HG02571 (cell line): ENCODE measurements around the gene LGALS9C.
A peak's percentile ranks its signal among the peaks of the same experiment; 100 is the strongest.
"Not testable (repeated sequence)": the region's sequence is repeated elsewhere in the genome, so short reads cannot be mapped to it uniquely, and the experiment has no call there.

ENCODE experiments used
- ATAC-seq: cut with Tn5 transposase; IDR thresholded peaks from one replicate; pipeline ENCODE4 v1.9.1; 2021; ENCODE audit warnings: mild to moderate bottlenecking, moderate library complexity; ENCODE audit not compliant: unreplicated experiment

LGALS9C gene

GRCh38 chr17:18476508-18477308 lies at the start of gene LGALS9C:
Gene LGALS9C, plus strand, starts transcription at chr17:18476789. Its CDS starts 66 bp downstream, at chr17:18476855.
- ATAC-seq: peak; percentile 62

DNA sequence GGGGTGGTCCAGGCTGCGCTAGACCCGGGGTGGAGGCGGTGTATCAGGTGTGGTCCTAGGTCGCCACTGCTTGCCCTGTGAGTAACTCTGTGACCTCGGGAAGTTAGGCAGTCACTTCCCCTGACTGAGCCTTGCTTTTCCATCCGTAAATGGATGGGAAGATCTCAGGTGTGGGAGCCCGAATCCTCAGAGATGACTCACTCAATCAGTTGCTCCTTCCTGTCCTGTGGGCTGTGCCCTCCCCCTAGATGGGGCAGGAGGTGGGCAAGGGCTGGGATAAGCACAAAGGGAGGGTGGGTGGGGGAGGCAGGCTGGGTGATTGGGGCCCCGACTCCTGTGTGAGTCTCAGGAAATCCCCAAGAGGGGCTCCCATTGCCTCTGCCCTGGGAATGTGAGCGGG lies 44.4 kb upstream of the LGALS9C start:
- not testable (repeated sequence) for ATAC-seq

DNA sequence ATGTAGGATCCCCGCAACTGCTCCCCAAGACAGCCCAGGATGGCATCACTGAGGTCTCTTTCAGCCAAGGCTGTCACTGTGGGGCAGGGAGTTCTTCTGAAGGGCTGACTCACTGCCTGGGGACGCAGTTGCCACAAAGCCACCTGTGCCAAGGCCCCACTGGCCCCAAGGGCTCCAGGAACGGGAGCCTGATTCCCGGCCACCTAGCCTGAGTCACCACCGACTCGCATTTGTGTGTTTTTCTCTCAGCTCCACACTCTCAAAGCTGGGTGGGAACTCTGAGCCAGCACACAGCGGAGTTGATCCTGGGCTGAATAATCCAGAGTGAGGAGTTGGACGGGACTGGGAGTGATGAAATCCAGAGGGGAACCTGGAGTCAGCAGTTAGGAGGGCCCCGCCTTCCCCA lies 37.1 kb upstream of the LGALS9C start:
- ATAC-seq: not testable (repeated sequence)

GRCh38 chr17:18442093-18442492 lies 34.5 kb upstream of the LGALS9C start:
- not testable (repeated sequence) for ATAC-seq

DNA sequence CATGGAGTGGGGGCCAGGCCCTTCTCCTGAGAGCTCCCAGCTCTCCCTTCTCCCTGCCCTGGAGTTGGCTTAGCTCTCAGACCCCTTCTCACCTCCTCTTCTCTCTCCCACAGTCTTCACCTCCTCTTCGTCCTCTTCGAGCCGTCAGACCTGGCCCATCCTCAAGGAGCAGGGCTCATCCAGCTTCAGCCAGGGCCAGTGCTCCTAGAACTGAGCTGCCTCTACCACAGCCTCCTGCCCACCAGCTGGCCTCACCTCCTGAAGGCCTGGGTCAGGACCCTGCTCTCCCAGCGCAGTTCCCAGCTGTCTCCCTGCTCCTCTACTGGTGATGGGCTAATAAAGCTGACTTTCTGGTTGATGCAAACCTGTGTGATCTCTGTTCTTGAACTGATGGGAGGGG lies 34.1 kb upstream of the LGALS9C start:
- not testable (repeated sequence) for ATAC-seq

DNA sequence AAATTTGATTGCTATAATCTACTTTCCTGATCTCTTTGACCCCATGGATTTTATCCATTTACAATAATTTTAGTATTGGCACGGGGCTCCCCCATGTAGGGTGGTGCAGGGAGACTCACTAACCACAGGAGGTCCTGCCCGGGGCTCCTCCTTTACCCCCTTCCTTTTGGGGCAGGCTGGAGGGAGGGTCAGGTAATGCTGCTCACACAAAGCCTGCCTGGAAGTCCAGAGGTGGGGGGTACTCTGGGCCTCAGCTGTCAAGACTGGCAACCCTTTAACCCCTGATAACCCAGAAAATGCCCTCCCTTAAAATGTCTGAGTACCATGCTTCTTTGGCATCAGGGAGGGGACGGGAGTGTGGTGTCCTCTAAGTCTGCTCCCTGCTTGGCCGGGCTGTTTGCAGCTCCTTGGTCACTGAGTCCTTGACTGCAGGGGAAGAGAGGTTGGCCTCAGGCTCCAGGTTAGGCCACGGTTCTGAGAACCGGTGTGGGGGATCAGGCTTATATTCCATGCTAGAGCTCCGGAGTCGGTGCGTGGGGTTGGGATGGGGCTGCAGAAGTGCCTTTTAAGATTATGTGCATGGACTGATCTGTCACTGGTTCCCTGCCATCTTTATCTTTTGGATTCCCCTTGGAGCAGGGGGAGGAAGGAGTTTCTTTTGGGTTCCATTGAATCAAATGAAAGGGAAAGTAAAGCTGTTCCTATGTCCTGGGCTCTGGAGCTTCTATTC lies 28.9 kb upstream of the LGALS9C start:
- ATAC-seq: not testable (repeated sequence)

- ATAC-seq: not testable (repeated sequence)
These were observed 28.3 kb upstream of the LGALS9C start for GRCh38 chr17:18448311-18448710.

DNA sequence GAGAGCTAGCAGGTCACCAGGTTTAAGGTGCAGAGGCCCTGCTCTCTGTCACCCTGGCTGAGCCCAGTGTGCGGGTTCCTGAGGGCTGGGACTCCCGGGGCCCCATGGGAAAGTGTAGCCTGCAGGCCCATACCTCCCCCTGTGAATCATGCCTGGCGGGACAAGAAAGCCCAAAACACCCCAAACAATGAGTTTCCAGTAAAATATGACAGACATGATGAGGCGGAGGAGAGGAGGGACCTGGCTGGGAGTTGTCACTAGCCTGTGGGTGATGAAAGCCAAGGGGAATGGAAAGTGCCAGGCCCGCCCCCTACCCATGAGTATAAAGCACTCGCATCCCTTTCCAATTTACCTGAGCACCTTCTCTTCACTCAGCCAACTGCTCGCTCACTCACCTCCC lies 26.8 kb upstream of the LGALS9C start:
- not testable (repeated sequence) for ATAC-seq

DNA sequence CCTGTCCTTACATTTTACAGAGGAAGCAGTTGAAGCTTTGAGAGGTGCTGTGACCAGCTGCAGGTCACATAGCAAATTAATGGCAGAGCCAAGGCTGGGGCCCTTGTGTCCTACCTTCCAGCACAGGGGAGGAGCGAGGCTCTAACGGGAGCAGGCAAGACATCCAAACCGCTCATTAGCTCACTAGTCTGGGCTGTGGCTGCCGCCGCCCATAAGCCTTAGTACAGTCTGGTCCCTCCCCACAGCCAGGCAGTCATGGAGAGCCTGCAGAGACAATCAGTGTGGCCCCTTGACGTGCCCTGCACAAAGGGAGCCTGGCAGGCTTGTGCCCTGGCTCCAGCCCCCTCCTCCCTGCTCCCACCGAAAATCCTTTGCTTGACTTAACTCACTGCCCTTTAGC lies 25.6 kb upstream of the LGALS9C start:
- ATAC-seq: not testable (repeated sequence)

DNA sequence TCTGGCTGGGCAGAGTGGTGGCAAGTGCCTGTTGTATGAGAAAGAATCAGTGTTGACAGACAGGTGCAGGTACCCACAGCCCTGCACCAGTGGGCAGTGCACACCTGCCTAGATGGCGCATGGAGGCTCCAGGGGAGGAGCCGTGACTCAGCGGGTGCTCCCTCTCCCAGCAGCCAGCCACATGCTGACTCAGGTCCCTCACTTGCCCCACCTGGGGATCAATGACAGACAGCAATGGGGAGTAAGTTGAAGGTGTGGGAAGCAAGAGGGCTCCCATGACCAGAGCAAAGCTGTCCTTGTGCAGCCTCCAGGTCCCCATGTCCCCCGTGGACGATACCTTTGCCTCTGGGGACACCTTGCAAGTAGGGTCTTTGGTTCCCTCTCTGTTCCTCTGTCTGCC lies 24.6 kb upstream of the LGALS9C start:
- not testable (repeated sequence) for ATAC-seq

DNA sequence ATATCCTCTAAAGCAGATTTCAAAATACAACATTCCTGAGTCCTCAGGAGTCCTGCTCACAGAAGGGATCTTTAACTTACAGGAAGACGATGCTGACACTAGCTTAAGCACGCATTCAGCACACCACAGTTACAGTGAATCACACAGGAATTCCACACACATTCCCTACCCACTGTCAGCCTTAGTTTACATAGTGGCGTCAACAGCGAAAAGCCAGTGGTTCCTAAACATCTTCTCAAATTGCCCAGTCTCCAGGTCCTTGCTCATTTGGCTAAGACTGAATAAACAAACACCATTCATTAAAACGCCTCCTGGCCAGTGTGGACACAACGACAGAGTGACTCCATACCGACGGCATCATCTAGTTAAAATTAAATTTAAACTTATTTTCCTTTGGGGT lies 17.6 kb upstream of the LGALS9C start:
- not testable (repeated sequence) for ATAC-seq

DNA sequence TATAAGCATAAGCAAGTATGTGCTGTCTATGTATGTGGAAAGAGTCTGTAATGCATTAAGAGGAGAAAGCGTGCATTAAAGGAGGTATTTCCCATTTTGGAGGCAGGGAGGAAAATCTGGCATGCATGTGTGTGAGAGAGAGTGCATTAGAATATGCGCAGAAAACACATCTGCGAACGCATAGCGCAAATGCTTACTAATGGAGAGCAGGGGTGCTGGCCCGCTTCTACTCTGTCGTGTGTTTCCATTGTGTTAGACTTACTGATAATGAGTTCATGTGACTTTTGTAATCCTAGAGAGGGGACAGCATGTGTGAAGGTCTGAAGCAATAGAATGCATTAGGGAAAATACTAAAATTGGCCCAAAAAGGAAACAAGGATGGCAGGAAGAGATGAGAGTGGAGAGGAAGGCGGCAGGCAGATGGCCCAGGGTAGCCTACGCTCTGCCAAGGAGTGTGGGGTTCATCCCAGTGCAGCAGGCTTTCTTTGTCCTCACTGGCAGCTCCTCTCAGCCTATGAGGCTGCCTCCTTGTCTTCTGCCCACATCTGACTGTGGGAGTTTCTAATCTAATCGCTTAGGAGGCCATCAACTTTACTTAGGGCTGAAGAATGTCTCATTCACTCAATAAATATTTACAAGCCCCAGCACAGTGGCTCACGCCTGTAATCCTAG lies 12.6 kb upstream of the LGALS9C start:
- ATAC-seq: not testable (repeated sequence)

DNA sequence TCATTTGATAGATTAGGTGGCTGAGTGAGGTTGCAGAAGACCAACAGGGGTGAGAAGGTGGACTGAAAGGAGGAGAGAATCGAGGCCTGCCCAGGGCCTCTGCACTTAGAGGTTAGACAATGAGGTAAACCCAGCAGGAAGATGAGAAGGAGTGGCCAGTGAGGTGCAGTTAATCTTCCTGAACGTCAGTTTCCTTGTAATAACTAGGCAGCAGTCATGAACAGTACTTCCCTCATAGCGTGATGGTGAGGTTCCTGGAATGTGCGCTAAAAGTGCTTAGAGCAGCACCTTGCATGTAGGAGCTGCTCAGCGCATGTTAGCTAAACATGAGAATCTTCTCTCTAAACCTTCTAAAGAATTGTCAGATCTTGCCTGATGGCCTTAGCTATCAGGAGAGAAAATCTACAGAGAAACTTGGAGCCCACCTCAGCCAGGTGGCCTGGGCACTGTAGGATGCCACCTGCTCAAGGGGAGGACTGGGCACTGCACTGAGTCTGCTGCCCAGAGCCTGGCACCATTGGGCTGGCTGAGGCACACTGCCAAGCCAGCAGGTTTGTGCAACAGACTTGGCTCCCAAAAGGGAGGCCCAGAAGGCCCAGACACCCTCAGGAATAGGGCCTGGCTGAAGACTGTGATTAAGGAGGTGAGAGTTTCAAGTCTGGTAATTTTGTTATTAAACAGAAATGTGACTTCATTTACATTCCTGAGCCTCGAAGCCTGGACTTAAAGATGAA lies 10.2 kb upstream of the LGALS9C start:
- not testable (repeated sequence) for ATAC-seq

DNA sequence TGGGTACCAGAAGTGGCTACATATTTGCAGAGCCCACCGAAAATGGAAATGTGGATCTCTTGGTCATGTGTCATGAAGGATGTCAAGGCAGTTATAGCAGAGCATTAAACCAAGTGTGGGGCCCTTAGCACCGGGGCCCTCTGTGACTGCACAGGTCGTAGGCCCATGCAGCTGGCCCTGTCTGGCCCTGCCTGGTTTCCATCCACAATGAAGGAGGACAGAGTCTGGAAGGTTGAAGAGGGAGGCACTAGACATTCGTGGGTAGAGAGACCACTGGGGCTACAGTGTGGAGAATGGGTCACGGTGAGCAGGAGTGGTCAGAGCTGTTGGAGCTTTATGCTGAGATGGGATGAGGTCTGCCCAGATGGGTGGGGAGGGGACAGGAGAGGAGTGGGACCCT lies 9.6 kb upstream of the LGALS9C start:
- not testable (repeated sequence) for ATAC-seq

GRCh38 chr17:18468472-18469171 lies 8.0 kb upstream of the LGALS9C start:
- ATAC-seq: not testable (repeated sequence)

GRCh38 chr17:18469837-18470236 lies 6.8 kb upstream of the LGALS9C start:
- ATAC-seq: not testable (repeated sequence)

GRCh38 chr17:18470345-18470930 lies 6.2 kb upstream of the LGALS9C start:
- not testable (repeated sequence) for ATAC-seq

- not testable (repeated sequence) for ATAC-seq
These were observed 2.6 kb upstream of the LGALS9C start for GRCh38 chr17:18473967-18474366.

DNA sequence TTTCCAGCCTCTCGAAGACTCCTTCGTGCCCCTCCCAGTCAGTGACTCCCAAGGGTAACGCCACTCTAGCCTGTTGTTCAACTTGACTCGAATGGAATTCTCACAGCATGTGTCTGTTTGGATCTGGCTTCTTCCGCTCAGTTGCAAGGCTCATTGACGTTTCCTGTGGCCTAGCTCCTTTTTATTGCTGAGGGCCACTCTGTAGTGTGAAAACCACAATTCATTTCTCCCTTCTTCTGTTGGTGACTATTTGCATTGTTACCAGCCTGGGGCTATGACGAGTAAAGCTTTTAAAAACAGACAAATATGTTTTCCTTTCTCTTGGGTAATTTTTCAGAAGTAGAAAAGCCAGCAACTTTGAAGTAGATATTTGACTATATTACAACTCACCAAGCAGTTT lies 1.8 kb upstream of the LGALS9C start:
- ATAC-seq: not testable (repeated sequence)

DNA sequence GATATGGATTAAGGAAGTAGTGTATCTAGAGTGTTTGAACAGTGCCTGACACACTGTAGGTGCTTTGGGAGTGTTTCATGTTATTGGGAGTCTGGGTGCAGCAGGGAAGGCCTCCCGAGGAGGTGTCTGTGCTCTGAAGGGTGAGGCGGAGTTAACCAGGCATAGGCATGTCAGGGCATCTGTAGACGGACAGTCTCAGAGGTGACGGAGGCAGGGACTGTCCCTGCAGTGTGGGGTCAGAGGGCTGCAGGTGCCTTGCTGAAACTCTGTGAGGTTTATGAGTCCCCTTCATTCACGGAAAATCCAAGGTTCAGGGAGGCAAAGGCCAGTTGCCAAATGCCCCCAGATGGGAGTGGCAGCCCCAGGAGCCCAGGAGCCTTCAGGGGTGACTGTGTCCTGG lies 778 bp downstream of the LGALS9C start:
- ATAC-seq: not testable (repeated sequence)
